B cell (primary cell): ENCODE measurements around the gene ERBB4.

Experiments used
- CTCF ChIP-seq: fragments of 200-600 bp; IDR thresholded peaks from one replicate; pipeline ENCODE4 v1.8.0; 2022; ENCODE audit warnings: antibody characterized with exemption, mild to moderate bottlenecking
- EZH2 ChIP-seq: IDR thresholded peaks from 2 replicates; pipeline ENCODE4 v1.6.1; 2012; ENCODE audit warnings: borderline replicate concordance, low read depth, mild to moderate bottlenecking, moderate library complexity, low read length; ENCODE audit not compliant: insufficient read depth, poor library complexity, severe bottlenecking

GRCh38 chr2:212154477-212154878 lies 384.1 kb downstream of the ERBB4 start:
- TF ChIP-seq CTCF, result no peak
- no peak for TF ChIP-seq EZH2
